Common myeloid progenitor, CD34-positive (primary cell): ENCODE results near the gene PEX10.

Source experiments
- CTCF ChIA-PET: fragments of 350-600 bp; sonication (Branson Sonifier 250); formaldehyde crosslinking; loops from one replicate; lab custom pipeline; 2021; ENCODE audit warnings: antibody characterized with exemption; lab: Charles Lee
- POLR2A ChIA-PET: fragments of 350-600 bp; sonication (Branson Sonifier 250); formaldehyde crosslinking; loops from one replicate; lab custom pipeline; 2021; ENCODE audit warnings: antibody characterized with exemption; lab: Charles Lee
- DNase-seq, 3 donors: peaks; one replicate each; pipeline versions ENCODE4 v3.0.0 to v3.0.0-alpha.2; 2013
- H3K27ac ChIP-seq, 2 experiments: 1 replicate in 1 of 2; 2 replicates in 1 of 2; pipeline ENCODE4 v1.7.0; 2013; ENCODE audit warnings: inconsistent platforms in 2 of 2, low read length in 2 of 2, mild to moderate bottlenecking in 2 of 2, low read depth in 1 of 2, moderate library complexity in 1 of 2; ENCODE audit not compliant: severe bottlenecking in 2 of 2, insufficient read depth in 1 of 2, poor library complexity in 1 of 2
- H3K27me3 ChIP-seq, 5 experiments: replicated peaks in 2 of 5; 1 replicate in 3 of 5; 2 replicates in 2 of 5; pipeline versions ENCODE4 v1.6.1 to v1.7.0; 2013; ENCODE audit warnings: low read length in 4 of 5, mild to moderate bottlenecking in 2 of 5, moderate library complexity in 2 of 5, inconsistent platforms in 1 of 5; ENCODE audit not compliant: insufficient read depth in 5 of 5, control insufficient read depth in 4 of 5
- H3K36me3 ChIP-seq, 4 experiments: 1 replicate in 2 of 4; 2 replicates in 2 of 4; pipeline versions ENCODE4 v1.6.1 to v1.7.0; 2013; ENCODE audit warnings: low read length in 3 of 4, control low read depth in 1 of 4, mild to moderate bottlenecking in 1 of 4; ENCODE audit not compliant: control insufficient read depth in 4 of 4, insufficient read depth in 4 of 4
- H3K4me1 ChIP-seq, 4 experiments: 1 replicate in 3 of 4; 2 replicates in 1 of 4; pipeline versions ENCODE4 v1.6.1 to v1.7.1; 2013; ENCODE audit warnings: low read length in 3 of 4, mild to moderate bottlenecking in 3 of 4, control low read depth in 1 of 4, inconsistent platforms in 1 of 4, moderate library complexity in 1 of 4; ENCODE audit not compliant: control insufficient read depth in 4 of 4, insufficient read depth in 4 of 4; ENCODE audit errors: control extremely low read depth in 1 of 4
- H3K4me3 ChIP-seq, 7 experiments: 1 replicate in 4 of 7; 2 replicates in 3 of 7; pipeline versions ENCODE4 v1.5.1 to v1.7.0; 2013; ENCODE audit warnings: mild to moderate bottlenecking in 7 of 7, low read length in 6 of 7, moderate library complexity in 6 of 7, inconsistent platforms in 2 of 7, low read depth in 2 of 7, control low read depth in 1 of 7; ENCODE audit not compliant: insufficient read depth in 4 of 7, control insufficient read depth in 1 of 7; ENCODE audit errors: extremely low read depth in 1 of 7
- H3K9me3 ChIP-seq, 5 experiments: 1 replicate in 4 of 5; 2 replicates in 1 of 5; pipeline versions ENCODE4 v1.6.1 to v1.7.1; 2013; ENCODE audit warnings: low read length in 4 of 5, mild to moderate bottlenecking in 2 of 5, inconsistent platforms in 1 of 5, low read depth in 1 of 5, moderate library complexity in 1 of 5; ENCODE audit not compliant: control insufficient read depth in 4 of 5, insufficient read depth in 2 of 5; ENCODE audit errors: control extremely low read depth in 1 of 5
- WGBS: methylation state at CpG from one replicate; pipeline ENCODE4 v1.1.5; 2013; ENCODE audit not compliant: insufficient coverage; 5-methylcytosine and 5-hydroxymethylcytosine counted together

PEX10 gene

DNA sequence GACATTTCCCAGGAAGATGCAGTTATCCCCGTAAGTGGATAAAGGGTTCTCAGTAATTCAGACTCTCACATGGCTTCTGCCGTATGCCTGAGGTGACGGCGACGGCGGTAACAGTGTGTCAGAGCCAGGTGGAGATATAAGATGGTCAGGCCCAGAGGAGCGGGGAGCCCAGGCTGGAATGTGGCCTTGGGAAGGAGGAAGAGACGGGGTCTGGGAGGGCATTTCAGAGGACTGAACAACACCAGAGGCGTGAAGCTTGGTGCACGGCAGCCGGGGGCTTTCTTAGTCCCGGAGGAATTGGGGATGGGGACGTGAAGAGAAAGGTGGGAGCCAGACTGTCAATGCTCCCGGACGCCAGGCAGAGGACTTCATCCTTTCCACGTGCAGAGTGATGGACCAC, 19.7 kb downstream of the PEX10 start:
- no peak for DNase-seq
- Histone ChIP-seq H3K9me3 (no peaks in the 10 kb centered on the region), H3K27me3 (no peaks in the 10 kb centered on the region), H3K4me3 (peak overlapping the region; percentile 61 to 94 (median 83)), H3K27ac (peak overlapping the region; percentile 66 to 89), H3K36me3 (peaks cover 7 to 47% (median 34%) of the 10 kb centered on the region in 4 experiments), H3K4me1 (peaks cover 2 to 26% (median 23%) of the 10 kb centered on the region in 4 experiments)
- 81% methylated on average over 15 of the region's 16 CpGs for WGBS
- ChIA-PET POLR2A (no interaction called here), CTCF (interaction anchor here (2.0 kb wide), 1 partner anchor 11 kb away, joined by 4 read pairs; no protein-coding TSS in a partner anchor)

GRCh38 chr1:2391931-2392509, 20.3 kb downstream of the PEX10 start:
- Histone ChIP-seq H3K36me3 (peaks cover 7 to 45% (median 31%) of the 10 kb centered on the region in 4 experiments), H3K9me3 (no peaks in the 10 kb centered on the region), H3K4me1 (peaks cover 2 to 26% (median 23%) of the 10 kb centered on the region in 4 experiments), H3K4me3 (peak overlapping the region; percentile 61 to 94 (median 83)), H3K27me3 (no peaks in the 10 kb centered on the region), H3K27ac (peak overlapping the region; percentile 66 to 89)
- peak in 2 of 3 donors; percentile 18 to 32 for DNase-seq
- CTCF ChIA-PET = interaction anchor here (1.0 to 2.5 kb wide), 2 partner anchors 10 to 157 kb away, joined by 3 to 14 read pairs; no protein-coding TSS in a partner anchor
- WGBS = 0% methylated on average over 29 of the region's 62 CpGs
- POLR2A ChIA-PET = interaction anchor here (0.8 to 1.4 kb wide), 10 partner anchors 10 to 197 kb away, joined by 3 to 11 read pairs (median 4); partner anchors contain the start of gene FAAP20

- H3K4me1 ChIP-seq = peaks cover 2 to 26% (median 23%) of the 10 kb centered on the region in 4 experiments
- ChIA-PET POLR2A (interaction anchor here (0.8 to 1.4 kb wide), 10 partner anchors 9 to 196 kb away, joined by 3 to 11 read pairs (median 4); partner anchors contain the start of gene FAAP20), CTCF (interaction anchor here (1.0 to 2.5 kb wide), 2 partner anchors 9 to 157 kb away, joined by 3 to 14 read pairs; no protein-coding TSS in a partner anchor)
- H3K36me3 ChIP-seq = peaks cover 7 to 42% (median 27%) of the 10 kb centered on the region in 4 experiments
- under 1% methylated on average over 77 of the region's 103 CpGs for WGBS
- H3K27ac ChIP-seq = peak within 1 kb of the TSS; percentile 77 to 91
- no peaks in the 10 kb centered on the region for H3K9me3 ChIP-seq
- peak within 1 kb of the TSS; percentile 75 to 94 (median 86) for H3K4me3 ChIP-seq
- DNase-seq = peak; percentile 99 to 100 (median 100)
- no peaks in the 10 kb centered on the region for H3K27me3 ChIP-seq
Measured at GRCh38 chr1:2391041-2391930, 21.1 kb downstream of the PEX10 start, which contains the start of the genes MORN1 and RER1. MORN1 (minus strand) TSS chr1:2391554; CDS start chr1:2391533, 21 bp downstream. RER1 (plus strand) TSS chr1:2391841; CDS start chr1:2395791, 3,950 bp downstream.

DNA sequence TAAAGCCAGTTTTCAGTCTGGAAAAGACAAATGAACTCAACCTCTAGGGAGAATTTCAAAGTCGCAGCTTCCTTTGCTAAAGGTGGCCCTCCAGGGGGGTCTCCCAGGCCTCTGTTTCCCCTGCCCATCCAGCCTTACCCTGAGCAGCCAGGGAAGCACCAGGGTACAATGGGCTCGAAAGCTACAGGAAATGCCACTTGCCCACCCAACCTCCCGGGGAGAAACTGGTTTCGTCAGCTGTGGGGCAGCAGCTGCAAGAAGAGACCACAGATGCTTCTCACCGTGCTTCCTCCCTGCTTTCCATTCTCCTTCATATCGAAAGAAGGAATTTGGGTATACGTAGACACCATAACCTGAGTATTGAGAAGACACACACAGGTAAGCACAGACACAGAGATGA, 22.7 kb downstream of the PEX10 start:
- peaks cover 2 to 26% (median 23%) of the 10 kb centered on the region in 4 experiments for H3K4me1 ChIP-seq
- DNase-seq = no peak
- no peaks in the 10 kb centered on the region for H3K9me3 ChIP-seq
- peaks cover 3 to 26% (median 15%) of the 10 kb centered on the region in 4 experiments for H3K36me3 ChIP-seq
- ChIA-PET POLR2A (interaction anchor here (1.1 kb wide), 1 partner anchor 134 kb away, joined by 3 read pairs; no protein-coding TSS in a partner anchor), CTCF (interaction anchor here (1.1 to 1.6 kb wide), 3 partner anchors 10 to 195 kb away, joined by 3 to 9 read pairs (median 4); partner anchors contain the start of gene FAAP20)
- 96% methylated on average over 6 of the region's 7 CpGs for WGBS
- no peak overlapping the region for H3K4me3 ChIP-seq
- no peaks in the 10 kb centered on the region for H3K27me3 ChIP-seq
- no peak overlapping the region for H3K27ac ChIP-seq

- Histone ChIP-seq H3K36me3 (peaks cover 0 to 13% (median 6%) of the 10 kb centered on the region in 4 experiments), H3K27ac (no peak overlapping the region), H3K27me3 (no peaks in the 10 kb centered on the region), H3K4me3 (no peak overlapping the region), H3K4me1 (peaks cover 2 to 23% (median 22%) of the 10 kb centered on the region in 4 experiments), H3K9me3 (no peaks in the 10 kb centered on the region)
- ChIA-PET CTCF (interaction anchor here (1.2 kb wide), 1 partner anchor 193 kb away, joined by 3 read pairs; the partner anchor contains the start of gene FAAP20), POLR2A (no interaction called here)
- DNase-seq = no peak
- WGBS = 98% methylated on average over 21 of the region's 32 CpGs
Measured at GRCh38 chr1:2388004-2388913, 24.1 kb downstream of the PEX10 start.
